GM19468 (cell line): ENCODE results near the gene BEND6.

Experiments used
- ATAC-seq: cut with Tn5 transposase; IDR thresholded peaks from one replicate; pipeline ENCODE4 v1.9.1; 2021; ENCODE audit warnings: mild to moderate bottlenecking, moderate library complexity, moderate number of reproducible peaks; ENCODE audit not compliant: unreplicated experiment; ENCODE audit errors: extremely low read depth

BEND6 gene

GRCh38 chr6:57075092-57075491 lies 120.2 kb downstream of the BEND6 start:
- ATAC-seq = no peak
